Ureter (tissue), 1 donor: ENCODE measurements around the gene ITGA2B. TPM values are rescaled to one million over a fixed set of nuclear protein-coding genes. Genes with fewer than 3 reads are reported as not detected.
"Not testable (repeated sequence)": the region's sequence is repeated elsewhere in the genome, so short reads cannot be mapped to it uniquely, and the experiment has no call there.

Source experiments
- DNase-seq: peaks from one replicate; pipeline ENCODE4 v3.0.0-alpha.2; 2020; ENCODE audit warnings: low spot score
- total RNA-seq: library from RNA; stranded (reverse); gene quantifications from one replicate; pipeline ENCODE4 v1.2.4, GENCODE V29; 2023
- donor health status: DM: yes; HTN: yes; CAD: no.

The ITGA2B gene
- total RNA-seq, 1 donor from 2014 or later: 1.1 TPM

GRCh38 chr17:44368391-44369243 lies 20.8 kb downstream of the ITGA2B start:
- DNase-seq: not testable (repeated sequence)

DNA sequence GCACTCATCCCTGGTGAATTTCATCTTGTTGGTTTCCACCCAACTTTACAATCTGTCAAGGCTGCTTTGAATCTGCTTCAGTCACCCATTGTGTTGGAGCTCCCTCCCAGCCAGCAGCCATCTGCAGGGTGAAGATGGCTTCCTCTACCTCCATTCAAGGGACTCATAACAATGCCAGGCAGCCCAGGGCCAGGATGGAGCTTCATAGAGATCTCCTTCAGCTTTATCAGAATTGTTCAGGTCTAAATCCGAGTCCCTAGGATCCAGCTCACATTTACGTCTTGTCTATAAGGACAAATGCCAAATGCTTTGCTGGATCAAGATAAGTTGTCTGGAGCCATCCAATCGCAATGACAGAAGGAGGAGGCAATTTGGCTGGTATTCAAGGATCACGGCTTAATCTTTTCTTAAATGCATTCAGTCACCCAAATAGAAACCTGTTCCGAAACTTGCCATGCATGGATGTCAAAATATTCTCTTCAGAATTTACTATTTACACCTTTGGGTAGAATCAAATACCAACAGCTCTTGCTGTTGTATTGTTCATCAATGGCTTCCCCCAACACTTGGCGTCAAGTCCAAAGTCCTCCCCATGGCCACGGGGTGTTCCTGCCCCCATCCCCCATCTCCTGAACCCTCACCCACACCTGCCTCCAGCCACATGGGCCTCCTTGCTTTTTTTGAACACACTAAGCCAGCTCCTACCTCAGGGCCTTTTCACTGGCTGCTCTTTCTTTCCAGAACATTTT lies 22.0 kb downstream of the ITGA2B start:
- DNase-seq: no peak

DNA sequence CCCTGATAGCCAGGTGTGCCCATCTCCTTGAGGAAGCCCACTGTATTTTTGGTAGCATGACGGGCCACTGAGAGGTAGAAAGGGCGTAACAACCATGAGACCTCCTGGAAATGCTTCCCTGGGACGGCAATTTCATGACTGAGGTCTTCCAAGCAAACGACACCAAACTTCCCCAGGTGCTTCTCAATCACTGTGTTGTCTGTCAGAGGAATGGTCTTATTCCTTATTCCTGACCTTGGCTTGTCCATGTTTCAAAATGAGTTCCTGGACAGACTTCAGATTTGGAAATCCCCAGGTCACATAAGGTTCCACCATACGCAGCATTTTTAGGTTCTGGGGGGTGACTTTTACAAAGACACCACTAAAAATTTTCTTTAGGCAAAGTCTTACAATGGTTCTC lies 24.4 kb downstream of the ITGA2B start:
- not testable (repeated sequence) for DNase-seq

DNA sequence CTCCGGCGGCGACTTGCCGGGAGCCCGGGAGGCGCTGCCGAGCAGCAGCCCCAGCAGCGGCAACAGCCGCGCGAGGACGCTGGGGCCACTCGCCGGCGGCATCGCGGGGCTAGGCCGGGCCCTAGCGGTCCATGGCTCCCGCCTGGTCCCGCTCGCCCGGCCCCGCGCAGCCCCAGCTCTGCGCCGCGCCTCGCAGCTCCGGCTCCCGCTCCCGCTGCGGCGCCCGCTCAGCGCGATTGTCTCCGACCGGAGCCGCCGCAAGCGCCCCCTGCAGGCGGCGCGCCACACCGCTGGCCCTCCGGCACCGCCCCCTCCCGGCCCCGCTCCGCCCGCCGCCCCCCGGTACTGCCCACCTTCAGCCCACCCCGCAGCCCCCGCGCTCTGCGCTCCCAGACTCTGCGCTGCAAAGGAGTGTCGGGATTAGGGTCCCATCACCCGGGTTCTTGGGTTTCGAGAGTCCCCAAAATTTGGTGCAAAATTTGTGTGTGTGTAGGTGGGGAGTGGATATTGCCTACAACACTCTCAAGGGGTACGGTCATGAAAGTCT lies 25.8 kb downstream of the ITGA2B start, which contains the start of gene FAM171A2:
TSS of gene FAM171A2 (minus strand) at position 241 of the 547 bp plus-strand sequence. CDS start at position 102, 139 bp downstream.
- no peak for DNase-seq

GRCh38 chr17:44362949-44363612 lies 26.4 kb downstream of the ITGA2B start:
- no peak for DNase-seq

GRCh38 chr17:44362459-44362948 lies 26.9 kb downstream of the ITGA2B start:
- DNase-seq: no peak

- DNase-seq: no peak
Observed at GRCh38 chr17:44361292-44362260, 27.9 kb downstream of the ITGA2B start.

- no peak for DNase-seq
Observed at GRCh38 chr17:44360826-44361225, 28.6 kb downstream of the ITGA2B start.

DNA sequence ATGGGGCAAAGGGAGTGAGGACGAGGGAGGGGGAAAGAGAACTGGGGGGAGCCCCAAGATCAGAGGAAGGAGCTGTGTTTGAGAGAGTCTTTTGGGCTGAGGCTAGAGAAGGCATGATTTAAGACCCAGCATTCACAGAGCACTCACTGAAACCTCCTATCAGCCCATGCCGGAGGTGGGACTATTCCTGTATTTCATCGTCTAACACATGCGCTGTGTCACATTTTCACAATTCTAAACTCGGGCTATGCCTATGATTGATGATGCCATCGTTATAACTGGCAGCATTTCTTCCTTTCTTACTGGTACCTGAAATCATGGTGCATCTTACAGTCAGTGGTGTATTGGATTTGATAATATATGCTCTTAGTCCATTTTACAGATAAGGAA lies 29.3 kb downstream of the ITGA2B start:
- no peak for DNase-seq

DNA sequence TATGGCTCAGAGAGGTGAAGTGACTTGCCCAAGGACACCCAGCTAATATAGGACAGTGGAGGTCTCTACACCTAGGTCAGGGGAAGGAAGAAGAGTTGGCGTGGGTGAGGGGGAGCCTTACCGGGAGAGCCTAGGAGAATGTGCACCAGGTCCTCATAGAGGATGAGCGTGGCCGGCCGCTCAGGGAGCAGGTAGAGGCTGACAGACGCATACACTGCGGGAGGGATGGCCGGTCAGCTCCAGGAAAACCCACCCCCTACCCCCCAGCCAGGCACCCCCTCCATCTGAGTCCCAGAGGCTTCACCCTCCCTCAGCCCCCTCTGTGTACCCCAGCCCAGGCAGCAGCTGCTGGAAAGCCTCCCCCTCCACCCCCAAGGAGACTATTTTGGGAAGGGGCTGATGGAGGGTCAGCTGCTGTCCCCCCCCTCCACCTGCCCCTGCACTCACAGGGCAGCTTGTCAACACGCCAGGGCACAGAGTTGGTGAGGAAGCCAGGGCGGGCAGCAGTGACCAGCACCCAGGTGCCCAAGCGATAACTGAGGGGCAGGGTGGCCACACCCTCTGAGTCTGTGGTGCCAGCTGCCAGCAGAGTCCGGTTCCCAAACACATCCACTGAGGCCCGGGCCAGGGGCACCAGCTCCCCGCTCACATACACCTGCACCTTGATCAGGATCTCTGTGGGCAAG lies 29.8 kb downstream of the ITGA2B start:
- DNase-seq: no peak

GRCh38 chr17:44359006-44359405 lies 30.4 kb downstream of the ITGA2B start:
- DNase-seq: no peak

- DNase-seq: no peak
Observed at GRCh38 chr17:44358066-44358465, 31.4 kb downstream of the ITGA2B start.

DNA sequence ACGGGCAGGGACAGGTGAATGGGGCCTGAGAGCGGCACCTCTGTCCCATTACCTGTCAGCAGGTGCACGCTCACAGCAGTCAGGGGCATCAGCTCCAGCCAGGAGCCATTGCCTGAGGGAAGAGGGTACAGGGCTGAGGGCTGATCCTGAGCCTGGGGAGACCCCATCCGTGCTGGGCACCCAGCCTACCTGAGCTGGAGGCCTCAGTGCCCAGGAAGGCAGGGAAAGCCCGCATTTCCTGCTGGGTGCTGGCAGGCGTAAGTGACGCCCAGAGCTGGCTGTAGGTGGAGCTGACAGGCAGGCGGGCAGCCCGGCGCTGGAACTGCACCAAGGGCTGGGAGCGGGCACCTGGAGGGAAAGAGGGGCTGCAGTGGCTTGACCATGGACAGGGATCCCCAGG lies 33.2 kb downstream of the ITGA2B start:
- DNase-seq: no peak

DNA sequence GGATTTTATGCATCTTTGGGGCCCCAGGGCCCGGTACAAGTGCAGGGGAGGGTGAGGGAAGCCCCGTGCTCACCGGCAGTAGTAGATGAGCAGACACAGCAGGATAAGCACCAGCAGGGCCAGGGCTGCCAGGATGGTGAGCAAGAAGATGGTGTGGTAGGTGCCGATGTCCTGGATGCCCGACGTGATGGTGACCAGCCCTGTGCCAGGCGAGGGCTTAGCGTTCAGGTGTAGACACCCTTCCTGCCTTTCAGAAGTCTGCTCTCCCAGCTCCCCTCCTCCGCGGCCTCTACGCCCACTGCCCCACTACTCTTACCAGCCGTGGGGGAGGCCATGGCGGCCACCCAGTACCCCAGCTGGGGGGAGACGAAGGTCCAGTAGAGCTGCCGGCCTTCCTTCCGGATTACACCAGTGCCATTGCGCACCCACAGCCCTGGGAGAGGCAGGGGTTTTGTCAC lies 33.8 kb downstream of the ITGA2B start:
- DNase-seq: no peak

DNA sequence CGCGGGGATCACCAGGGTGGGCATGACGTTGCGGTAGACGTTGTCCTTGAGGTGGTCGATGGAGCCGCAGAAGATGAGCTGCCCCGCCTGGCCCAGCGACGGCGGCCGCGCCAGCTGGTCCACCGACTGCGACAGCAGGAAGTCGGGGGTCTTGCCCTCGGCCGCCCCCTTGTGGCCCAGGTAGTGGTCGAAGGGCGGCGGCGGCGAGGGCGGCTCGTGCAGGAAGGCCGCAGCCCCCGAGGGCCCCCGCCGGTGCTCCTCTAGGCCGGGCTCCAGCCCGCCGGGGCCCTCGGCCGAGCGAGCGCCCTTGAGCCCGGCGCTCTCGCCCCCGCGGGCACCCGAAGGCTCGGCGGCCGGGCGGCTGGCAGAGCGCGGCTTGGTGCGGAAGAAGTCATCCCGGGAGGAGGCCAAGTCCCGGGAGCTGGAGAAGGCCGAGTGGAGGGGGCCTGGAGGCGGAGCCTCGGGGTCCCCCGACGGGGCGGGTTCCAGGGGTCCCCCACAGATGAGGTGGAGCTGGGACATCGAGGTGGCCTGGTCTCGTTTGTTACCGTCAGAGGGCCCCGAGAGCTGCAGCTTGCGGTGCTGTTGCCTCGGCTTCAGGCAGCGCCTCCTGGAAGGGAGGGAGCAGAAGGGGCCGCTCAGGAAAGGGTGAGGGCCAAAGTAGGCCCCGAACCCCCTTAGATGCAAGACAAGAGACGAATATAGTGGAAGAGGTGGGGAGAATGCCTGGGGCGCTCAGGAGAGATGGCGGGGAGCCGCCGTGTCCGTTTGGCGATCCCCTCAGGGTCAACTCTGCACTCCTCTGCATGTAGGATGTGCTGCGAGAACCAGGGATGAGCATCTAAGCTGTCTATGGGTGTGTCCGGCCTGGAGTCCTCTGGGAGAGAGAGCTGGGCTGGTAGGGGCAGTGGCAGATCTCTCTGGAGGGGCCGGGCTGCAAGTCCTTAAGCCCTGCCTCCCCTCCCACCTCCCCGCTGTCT lies 34.6 kb downstream of the ITGA2B start:
- DNase-seq: no peak

- no peak for DNase-seq
Observed at GRCh38 chr17:44353672-44354331, 35.6 kb downstream of the ITGA2B start.

DNA sequence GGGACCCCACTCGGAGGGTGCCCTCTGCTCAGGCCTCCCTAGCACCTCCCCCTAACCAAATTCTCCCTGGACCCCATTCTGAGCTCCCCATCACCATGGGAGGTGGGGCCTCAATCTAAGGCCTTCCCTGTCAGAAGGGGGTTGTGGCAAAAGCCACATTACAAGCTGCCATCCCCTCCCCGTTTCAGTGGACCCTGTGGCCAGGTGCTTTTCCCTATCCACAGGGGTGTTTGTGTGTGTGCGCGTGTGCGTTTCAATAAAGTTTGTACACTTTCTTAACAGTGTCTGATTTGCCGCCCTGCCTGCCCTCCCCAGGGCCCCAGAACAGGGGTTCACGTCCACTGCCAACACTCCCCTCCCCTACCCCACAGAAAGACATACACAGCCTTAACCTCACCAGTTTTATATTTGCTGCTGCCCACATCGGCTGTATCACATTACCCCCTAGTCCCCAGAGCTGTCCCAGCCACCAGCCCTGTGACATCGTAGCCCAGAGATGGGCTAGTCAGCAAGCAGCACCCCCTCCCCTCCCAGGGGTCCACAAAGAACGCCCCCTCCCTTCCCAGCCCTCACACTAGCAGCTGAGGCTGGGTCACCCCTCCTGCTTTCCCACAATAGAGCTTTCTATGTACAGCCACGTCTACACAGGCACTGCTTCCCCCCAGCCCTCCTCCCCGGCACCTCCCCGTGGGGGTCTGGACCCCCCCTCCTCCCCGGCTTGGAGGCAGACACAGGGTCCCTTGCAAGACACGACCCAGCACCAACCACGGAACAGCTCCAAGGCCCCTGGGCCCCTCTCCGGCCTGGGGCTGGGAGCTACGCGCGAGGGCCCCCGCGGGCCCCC lies 36.4 kb downstream of the ITGA2B start:
- DNase-seq: no peak
